Hepatocyte (in vitro differentiated cells): ENCODE results near the gene PHF21B. TPM values are rescaled to one million over a fixed set of nuclear protein-coding genes. Genes with fewer than 3 reads are reported as not detected.

Source experiments
- DNase-seq: peaks from one replicate; pipeline ENCODE4 v3.0.0-alpha.2; 2016; ENCODE audit warnings: low spot score
- H2AFZ ChIP-seq: fragments of 200-600 bp; sonication (generic); 2 replicates; pipeline ENCODE4 v1.6.0; 2016; ENCODE audit warnings: antibody characterized with exemption, mild to moderate bottlenecking
- H3K27ac ChIP-seq: fragments of 200-600 bp; sonication (generic); 2 replicates; pipeline ENCODE4 v1.5.1; 2016; ENCODE audit warnings: mild to moderate bottlenecking
- H3K27me3 ChIP-seq: fragments of 200-600 bp; sonication (generic); 2 replicates; pipeline ENCODE4 v1.6.1; 2016
- H3K36me3 ChIP-seq: fragments of 200-600 bp; sonication (generic); replicated peaks from 2 replicates; pipeline ENCODE4 v1.5.1; 2016; ENCODE audit warnings: low read depth; ENCODE audit not compliant: insufficient read depth
- H3K4me1 ChIP-seq: fragments of 200-600 bp; sonication (generic); 2 replicates; pipeline ENCODE4 v1.5.1; 2016; ENCODE audit warnings: mild to moderate bottlenecking, moderate library complexity; ENCODE audit not compliant: insufficient read depth
- H3K4me2 ChIP-seq: fragments of 200-600 bp; sonication (generic); 2 replicates; pipeline ENCODE4 v1.6.0; 2016
- H3K4me3 ChIP-seq: fragments of 200-600 bp; sonication (generic); 2 replicates; pipeline ENCODE4 v1.5.1; 2016; ENCODE audit warnings: mild to moderate bottlenecking
- H3K79me2 ChIP-seq: fragments of 200-600 bp; sonication (generic); 2 replicates; pipeline ENCODE4 v1.6.0; 2017; ENCODE audit warnings: mild to moderate bottlenecking
- H3K9me2 ChIP-seq: fragments of 200-600 bp; sonication (generic); replicated peaks from 2 replicates; pipeline ENCODE4 v1.6.0; 2017; ENCODE audit warnings: mild to moderate bottlenecking; ENCODE audit not compliant: insufficient read depth
- H3K9me3 ChIP-seq: fragments of 200-600 bp; sonication (generic); 2 replicates; pipeline ENCODE4 v1.5.1; 2016; ENCODE audit warnings: low read depth, mild to moderate bottlenecking
- H4K20me1 ChIP-seq: fragments of 200-600 bp; sonication (generic); 2 replicates; pipeline ENCODE4 v1.6.0; 2016; ENCODE audit warnings: mild to moderate bottlenecking; ENCODE audit not compliant: insufficient read depth, poor library complexity, severe bottlenecking
- CTCF ChIP-seq: fragments of 200-600 bp; sonication (generic); IDR thresholded peaks from 2 replicates; pipeline ENCODE4 v1.5.1; 2016; ENCODE audit warnings: antibody characterized with exemption, mild to moderate bottlenecking; ENCODE audit not compliant: poor library complexity
- EZH2 ChIP-seq: fragments of 200-600 bp; sonication (generic); IDR thresholded peaks from 2 replicates; pipeline ENCODE4 v1.6.1; 2016; ENCODE audit warnings: antibody characterized with exemption, mild to moderate bottlenecking, borderline replicate concordance
- EZH2phosphoT487 ChIP-seq: fragments of 200-600 bp; sonication (generic); IDR thresholded peaks from one replicate; pipeline ENCODE4 v1.6.1; 2018; ENCODE audit warnings: antibody characterized with exemption, mild to moderate bottlenecking, low read depth, moderate library complexity; ENCODE audit not compliant: unreplicated experiment, severe bottlenecking
- WGBS: methylation state at CpG from one replicate; pipeline ENCODE4 v1.1.6; 2016; ENCODE audit warnings: low lambda C conversion rate; ENCODE audit errors: missing lambda C conversion rate; 5-methylcytosine and 5-hydroxymethylcytosine counted together
- polyA plus RNA-seq: library from polyadenylated mRNA; unstranded; fragments of >200 nt; fragmentation: Nextera tagmentation; extraction: Ambion mirVana; gene quantifications from 2 replicates; pipeline ENCODE4 v1.2.1, GENCODE V29; 2016
- total RNA-seq: library from RNA; depleted of rRNA; stranded (reverse); fragments of >200 nt; gene quantifications from 2 replicates; pipeline ENCODE4 v1.2.3, GENCODE V29; 2014

Gene PHF21B
- total and polyA plus RNA-seq, 2 experiments from 2014 or later = 0.86 to 1.9 TPM

DNA sequence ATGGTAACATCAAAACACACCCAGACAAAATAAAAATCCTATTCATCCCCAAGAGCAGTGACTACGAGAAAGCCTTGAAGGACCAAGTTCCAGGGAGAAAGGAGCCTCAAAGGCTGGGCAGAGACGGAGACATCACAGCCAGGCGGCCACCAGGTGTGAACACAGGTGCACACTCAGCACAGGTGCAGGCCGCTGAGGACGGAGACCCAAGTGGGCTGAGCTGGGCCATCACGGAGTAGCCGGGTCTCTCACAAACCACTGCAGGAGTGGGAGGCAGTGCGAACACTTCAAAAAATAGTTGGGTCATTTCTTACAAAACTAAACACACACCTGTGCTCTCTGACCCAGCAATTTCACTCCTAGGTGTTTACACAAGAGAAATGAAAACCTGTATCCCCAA, 72.6 kb downstream of the PHF21B start:
- Histone ChIP-seq H3K4me2 (no peak overlapping the region), H3K9me3 (no peaks in the 10 kb centered on the region), H3K9me2 (no peaks in the 10 kb centered on the region), H3K36me3 (no peaks in the 10 kb centered on the region), H3K4me1 (no peaks in the 10 kb centered on the region), H3K4me3 (no peak overlapping the region), H3K79me2 (no peaks in the 10 kb centered on the region), H3K27ac (no peak overlapping the region), H2AFZ (no peak overlapping the region), H3K27me3 (no peaks in the 10 kb centered on the region), H4K20me1 (no peaks in the 10 kb centered on the region)
- 90% methylated on average over 8 of the region's 8 CpGs for WGBS
- DNase-seq = no peak
- no peak for TF ChIP-seq EZH2phosphoT487
- TF ChIP-seq EZH2 = no peak
- no peak for TF ChIP-seq CTCF

GRCh38 chr22:44936201-44936600, 73.6 kb downstream of the PHF21B start:
- Histone ChIP-seq H3K9me3 (no peaks in the 10 kb centered on the region), H2AFZ (no peak overlapping the region), H3K36me3 (no peaks in the 10 kb centered on the region), H3K4me1 (peaks cover 5% of the 10 kb centered on the region), H3K9me2 (no peaks in the 10 kb centered on the region), H3K79me2 (no peaks in the 10 kb centered on the region), H4K20me1 (no peaks in the 10 kb centered on the region), H3K27me3 (no peaks in the 10 kb centered on the region), H3K27ac (no peak overlapping the region), H3K4me3 (no peak overlapping the region), H3K4me2 (no peak overlapping the region)
- DNase-seq = no peak
- no peak for TF ChIP-seq CTCF
- TF ChIP-seq EZH2phosphoT487 = no peak
- no peak for TF ChIP-seq EZH2
- 90% methylated on average over 16 of the region's 16 CpGs for WGBS

GRCh38 chr22:44935724-44936123, 74.1 kb downstream of the PHF21B start:
- Histone ChIP-seq H3K4me3 (no peak overlapping the region), H3K79me2 (no peaks in the 10 kb centered on the region), H2AFZ (no peak overlapping the region), H4K20me1 (no peaks in the 10 kb centered on the region), H3K4me2 (no peak overlapping the region), H3K27me3 (no peaks in the 10 kb centered on the region), H3K36me3 (no peaks in the 10 kb centered on the region), H3K27ac (no peak overlapping the region), H3K9me2 (no peaks in the 10 kb centered on the region), H3K4me1 (peaks cover 6% of the 10 kb centered on the region), H3K9me3 (no peaks in the 10 kb centered on the region)
- DNase-seq = no peak
- TF ChIP-seq EZH2phosphoT487 (no peak), CTCF (no peak), EZH2 (no peak)
- WGBS = 88% methylated on average over 11 of the region's 11 CpGs

DNA sequence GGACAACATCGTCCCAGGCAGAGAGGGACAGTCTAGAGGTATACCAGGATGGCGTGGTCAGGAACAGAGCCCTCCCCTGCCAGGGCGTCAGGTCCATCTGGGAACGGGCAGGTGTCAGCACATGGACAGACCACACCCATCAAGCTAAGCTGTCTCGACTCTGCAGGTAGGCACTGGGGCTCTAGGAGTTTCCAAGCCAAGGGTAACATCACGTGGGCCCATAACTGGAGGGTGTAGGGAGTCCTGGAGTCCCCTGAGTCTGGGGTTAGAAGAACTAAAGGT, 75.4 kb downstream of the PHF21B start:
- Histone ChIP-seq H3K9me3 (no peaks in the 10 kb centered on the region), H3K4me2 (no peak overlapping the region), H3K27ac (no peak overlapping the region), H3K36me3 (no peaks in the 10 kb centered on the region), H3K27me3 (no peaks in the 10 kb centered on the region), H3K9me2 (no peaks in the 10 kb centered on the region), H2AFZ (no peak overlapping the region), H3K4me3 (no peak overlapping the region), H3K4me1 (peaks cover 6% of the 10 kb centered on the region), H3K79me2 (no peaks in the 10 kb centered on the region), H4K20me1 (no peaks in the 10 kb centered on the region)
- DNase-seq = no peak
- no peak for TF ChIP-seq CTCF
- no peak for TF ChIP-seq EZH2
- TF ChIP-seq EZH2phosphoT487 = no peak
- 76% methylated on average over 6 of the region's 6 CpGs for WGBS
